ENCODE data around the gene ESRRA.

The ESRRA gene

DNA sequence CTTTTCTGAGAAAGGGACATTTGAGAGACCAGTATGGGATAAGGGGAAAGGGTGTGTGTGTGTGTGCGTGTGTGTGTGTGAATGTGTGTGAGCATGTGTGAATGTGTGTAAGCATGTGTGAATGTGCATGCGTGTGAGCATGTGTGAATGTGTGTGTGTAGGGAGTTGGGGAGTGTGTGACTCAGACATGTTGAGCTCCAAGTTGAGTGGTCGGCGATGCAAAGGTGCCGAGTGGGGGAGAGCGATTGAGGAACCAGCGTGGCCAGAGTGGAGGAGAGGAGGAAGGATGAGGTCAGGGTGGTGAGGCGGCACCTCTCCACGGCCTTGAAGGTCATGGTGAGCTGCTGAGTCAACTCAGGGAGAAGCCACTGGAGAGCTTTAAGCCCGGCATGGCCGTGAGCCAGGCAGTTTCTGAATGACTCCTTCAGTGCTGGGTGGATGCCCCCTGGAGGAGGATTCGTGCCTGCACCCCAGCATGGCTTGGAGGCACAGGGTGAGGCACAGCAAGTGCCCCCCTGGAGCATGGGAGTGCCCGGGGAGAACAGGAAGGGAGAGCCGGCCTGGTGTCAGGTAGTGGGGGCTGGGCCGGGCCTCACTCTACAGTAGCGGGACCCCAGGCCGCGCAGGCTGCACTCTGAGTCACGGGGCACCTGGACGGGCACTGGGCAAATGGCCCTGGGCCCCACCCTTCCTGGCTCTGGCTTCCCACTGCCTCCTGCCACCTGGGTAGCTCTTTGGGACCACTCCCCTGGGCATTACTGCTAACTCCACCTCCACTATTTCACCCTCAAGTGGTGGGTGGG lies 26.4 kb downstream of the ESRRA start:
- peak; percentile 39 for DNase-seq (ENCODE audit: low read depth)

DNA sequence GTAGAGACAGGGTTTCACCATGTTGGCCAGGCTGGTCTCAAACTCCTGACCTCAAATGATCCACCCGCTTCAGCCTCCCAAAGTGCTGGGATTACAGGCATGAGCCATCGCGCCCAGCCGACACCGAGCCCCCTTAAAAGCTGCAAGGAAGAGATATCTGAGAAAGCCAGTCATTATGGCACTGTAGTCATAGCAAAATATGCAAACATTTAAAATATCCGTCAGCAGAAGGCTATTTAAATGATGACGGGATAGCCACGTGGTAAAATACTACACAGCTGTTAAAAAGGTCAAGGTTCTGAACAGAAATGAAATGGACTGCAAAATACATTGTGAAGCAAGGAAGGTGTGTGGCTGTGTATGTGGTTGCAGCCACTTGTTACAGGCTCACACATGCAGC lies 28.2 kb downstream of the ESRRA start:
- DNase-seq (ENCODE audit: low read depth), result no peak

DNA sequence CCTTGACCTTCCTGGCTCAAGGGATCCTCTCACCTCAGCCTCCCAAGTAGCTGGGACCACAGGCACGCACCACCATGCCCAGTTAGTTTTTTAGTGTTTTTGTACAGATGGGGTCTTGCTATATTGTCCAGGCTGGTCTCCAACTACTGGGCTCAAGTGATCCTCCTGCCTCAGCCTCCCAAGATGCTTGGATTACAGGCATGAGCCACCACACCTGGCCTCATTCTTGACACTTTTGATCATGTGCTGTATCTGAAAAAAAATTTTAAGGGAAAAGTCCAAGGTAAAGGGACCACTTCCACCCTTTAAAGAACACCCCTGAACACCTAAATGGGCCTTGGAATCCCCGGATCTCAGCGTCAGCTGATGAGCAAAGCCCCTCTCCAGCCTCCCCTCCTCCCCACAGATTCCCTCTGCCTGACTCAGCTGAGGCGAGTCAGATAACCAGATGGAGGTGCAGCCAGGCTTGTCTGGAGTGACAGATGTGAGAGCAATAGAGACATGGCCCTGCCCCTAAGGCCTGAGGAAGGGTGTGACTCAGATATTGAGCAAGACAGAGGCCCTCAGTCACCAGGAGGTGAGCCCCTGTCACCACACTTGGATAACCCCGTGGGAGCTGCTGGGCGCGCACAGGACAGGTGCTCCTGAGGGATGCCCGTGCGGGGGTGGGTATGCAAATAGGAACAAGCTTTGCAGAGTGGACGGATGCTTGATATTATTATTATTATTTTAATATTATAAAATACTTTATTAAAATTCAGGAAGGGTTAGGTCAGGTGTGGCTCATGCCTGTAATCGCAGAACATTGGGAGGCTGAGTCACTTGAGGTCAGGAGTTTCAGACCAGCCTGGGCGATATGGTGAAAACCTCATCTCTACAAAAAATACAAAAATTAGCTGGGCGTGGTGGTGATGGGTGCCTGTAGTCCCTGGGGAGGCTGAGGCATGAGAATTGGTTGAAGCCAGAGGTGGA lies 29.7 kb downstream of the ESRRA start:
- no peak for DNase-seq (ENCODE audit: low read depth)

DNA sequence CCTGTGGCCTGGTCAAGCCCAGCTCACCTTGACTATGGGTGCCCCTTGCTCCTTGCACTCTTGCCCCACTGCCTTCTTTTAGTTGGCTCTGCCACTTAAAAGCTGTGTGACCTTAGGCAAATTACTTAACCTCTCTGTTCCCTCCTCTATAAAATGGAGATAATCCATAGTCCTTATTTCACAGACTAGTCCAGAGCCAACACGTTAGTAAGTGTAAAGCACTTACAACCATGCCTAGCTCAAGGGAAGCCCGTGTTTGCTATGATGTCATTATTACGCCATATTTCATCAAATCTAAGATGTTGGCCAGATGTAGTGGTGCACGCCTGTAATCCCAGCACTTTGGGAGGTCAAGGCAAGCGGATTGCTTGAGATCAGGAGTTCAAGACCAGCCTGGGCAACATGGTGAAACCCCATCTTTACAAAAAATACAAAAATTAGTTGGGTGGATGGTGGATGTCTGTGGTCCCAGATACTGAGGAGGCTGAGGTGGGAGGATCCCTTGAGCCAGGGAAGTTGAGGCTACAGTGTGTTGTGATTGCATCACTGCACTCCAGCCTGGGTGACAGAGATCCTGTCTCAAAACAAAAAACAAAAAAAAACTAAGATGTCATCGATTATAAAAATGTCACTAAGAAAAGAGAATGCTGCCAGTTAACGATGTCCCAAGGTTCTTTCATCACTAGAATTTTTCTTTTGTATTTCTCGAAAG lies 32.4 kb downstream of the ESRRA start:
- no peak for DNase-seq (ENCODE audit: low read depth)

DNA sequence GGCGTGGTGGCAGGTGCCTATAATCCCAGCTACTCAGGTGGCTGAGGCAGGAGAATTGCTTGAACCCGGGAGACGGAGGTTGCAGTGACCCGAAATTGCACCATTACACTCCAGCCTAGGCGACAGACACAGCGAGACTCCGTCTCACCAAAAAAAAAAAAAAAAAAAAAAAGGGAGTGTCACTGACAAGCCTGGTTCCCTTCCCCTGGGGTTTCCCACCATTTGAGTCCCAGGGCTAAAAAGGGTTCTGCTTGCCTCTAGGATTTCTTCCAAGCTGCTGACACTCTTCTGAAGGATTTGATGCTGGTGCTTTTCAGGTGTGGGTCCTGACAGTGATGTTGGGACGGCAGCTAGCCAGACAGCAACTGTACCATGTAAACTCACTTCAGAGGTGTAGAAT lies 33.4 kb downstream of the ESRRA start:
- DNase-seq (ENCODE audit: low read depth), result no peak

DNA sequence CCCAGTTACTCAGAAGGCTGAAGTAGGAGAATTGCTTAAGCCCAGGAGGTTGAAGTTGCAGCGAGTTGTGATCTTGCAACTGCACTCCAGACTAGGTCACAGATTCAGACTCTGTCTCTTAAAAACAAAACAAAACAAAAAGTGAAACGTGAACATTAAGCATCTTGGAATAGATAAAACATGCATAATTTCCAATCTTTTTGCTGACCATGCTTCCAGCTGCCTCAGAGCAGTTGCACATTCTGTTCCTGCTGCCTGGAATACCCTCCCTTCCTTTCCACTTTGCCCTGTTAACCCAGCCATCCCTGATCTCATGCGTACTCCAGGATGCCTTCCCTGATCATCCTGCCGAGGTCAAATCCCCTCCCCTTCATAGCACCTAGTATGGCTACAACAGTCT lies 34.0 kb downstream of the ESRRA start:
- DNase-seq (ENCODE audit: low read depth), result no peak

DNA sequence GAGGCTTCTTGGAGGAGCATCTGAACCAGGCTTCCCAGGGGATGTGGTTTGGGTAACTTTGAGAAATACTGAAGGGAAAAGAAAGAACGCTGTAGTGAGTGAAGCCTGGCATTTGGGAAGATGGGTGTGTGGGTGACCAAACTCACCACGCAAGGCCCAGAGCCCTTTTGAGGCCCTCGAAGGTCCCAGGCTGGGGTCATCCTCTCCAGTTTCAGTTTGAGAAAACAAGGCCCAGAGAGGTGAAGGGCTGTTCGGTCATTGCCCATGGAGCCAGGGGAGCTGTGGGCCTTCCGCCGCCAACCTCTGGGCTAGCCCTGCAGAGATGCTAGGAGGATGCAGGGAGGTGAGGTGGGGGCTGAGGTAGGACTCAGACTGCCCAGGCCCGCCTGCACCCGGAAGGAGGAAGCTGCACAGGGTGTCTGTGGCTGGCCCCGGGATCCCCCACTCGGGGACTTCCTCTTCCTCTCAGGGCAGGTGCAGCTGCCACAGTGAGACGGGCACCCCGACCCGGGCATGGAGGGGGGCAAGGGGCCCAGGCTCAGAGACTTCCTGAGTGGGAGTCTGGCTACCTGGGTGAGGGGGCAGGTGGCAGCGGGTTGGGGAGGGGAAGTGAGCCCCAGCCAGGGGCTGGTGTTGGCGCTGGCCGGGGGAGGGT lies 34.6 kb downstream of the ESRRA start, which contains the start of gene CCDC88B:
TSS of gene CCDC88B (plus strand) at position 451 of the 655 bp plus-strand sequence. CDS start at position 514, 63 bp downstream.
- peak; percentile 77 for DNase-seq (ENCODE audit: low read depth)

DNA sequence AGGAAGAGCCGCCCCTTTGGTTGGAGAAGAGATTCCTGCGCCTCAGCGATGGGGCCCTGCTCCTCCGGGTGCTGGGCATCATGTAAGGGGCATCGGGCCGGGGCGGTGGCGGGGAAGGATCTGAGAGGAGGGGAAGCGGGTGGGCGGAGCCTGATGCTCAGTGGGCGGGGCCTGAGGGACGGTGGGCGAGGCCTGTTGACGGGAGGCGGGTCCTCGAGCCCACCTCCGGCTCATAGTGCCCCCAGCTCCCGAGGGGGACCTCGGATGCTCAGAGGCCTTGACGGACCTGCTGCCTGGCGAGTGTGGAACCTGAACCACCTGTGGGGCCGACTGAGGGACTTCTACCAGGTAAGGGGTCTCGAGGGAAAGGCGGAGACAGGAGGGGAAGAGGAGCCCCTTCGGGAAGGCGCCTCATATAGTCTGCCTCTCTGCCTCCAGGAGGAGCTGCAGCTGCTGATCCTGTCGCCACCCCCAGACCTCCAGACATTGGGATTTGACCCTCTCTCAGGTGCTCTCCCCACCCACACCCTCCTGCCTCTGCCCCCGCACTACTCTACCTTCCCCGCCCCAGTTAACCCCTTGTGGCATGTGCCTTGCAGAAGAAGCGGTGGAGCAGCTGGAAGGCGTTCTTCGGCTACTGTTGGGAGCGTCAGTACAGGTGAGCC lies 35.5 kb downstream of the ESRRA start:
- DNase-seq (ENCODE audit: low read depth), result peak; percentile 59

DNA sequence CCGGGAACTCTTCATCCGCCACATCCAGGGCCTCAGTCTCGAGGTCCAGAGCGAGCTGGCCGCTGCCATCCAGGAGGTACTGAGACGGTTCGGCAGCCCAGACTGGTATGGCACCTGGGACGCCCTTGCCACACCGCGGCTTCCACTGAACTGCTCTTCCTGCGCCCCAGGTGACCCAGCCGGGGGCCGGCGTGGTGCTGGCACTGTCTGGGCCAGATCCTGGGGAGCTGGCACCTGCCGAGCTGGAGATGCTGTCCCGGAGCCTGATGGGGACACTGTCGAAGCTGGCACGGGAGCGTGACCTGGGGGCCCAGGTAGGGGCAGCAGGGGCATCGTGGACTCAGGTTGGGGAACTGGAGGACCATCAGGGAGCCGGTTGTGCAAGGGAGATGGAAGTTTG lies 36.1 kb downstream of the ESRRA start:
- no peak for DNase-seq (ENCODE audit: low read depth)

DNA sequence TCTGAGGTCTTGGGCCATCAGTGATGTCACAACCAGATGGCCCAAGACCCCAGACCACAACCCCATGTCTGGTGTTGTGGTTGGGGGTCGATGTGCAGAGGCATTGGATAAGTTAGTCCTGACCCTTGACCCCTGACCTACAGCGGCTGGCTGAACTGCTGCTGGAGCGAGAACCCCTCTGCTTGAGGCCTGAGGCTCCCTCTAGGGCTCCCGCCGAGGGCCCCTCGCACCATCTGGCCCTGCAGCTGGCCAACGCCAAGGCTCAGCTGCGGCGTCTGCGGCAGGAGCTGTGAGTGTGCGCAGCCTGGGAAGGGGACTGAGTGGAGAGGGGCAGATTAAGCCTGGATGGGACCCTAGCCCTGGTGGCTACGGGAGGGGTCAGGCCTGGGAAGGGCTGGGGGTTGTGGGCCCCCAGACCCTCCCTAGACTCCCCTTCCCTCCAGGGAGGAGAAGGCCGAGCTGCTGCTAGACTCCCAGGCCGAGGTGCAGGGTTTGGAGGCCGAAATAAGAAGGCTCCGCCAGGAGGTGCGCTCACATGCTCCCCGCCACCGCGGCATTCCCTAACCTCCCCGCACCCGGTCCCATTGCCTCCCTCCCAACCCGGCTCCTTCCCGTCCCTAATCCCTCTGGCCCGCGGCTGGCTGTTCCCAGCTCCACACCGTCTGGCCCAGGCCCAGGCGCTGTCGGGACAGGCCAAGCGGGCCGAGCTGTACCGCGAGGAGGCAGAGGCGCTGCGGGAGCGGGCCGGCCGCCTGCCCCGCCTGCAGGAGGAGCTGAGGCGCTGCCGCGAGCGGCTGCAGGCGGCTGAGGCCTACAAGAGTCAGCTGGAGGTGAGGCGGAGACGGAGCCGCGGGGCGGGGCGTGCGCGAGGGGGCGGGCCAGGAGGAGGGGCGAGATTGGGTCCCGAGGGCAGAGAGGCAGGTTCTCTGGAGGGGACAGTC lies 36.8 kb downstream of the ESRRA start:
- DNase-seq (ENCODE audit: low read depth), result peak; percentile 85

DNA sequence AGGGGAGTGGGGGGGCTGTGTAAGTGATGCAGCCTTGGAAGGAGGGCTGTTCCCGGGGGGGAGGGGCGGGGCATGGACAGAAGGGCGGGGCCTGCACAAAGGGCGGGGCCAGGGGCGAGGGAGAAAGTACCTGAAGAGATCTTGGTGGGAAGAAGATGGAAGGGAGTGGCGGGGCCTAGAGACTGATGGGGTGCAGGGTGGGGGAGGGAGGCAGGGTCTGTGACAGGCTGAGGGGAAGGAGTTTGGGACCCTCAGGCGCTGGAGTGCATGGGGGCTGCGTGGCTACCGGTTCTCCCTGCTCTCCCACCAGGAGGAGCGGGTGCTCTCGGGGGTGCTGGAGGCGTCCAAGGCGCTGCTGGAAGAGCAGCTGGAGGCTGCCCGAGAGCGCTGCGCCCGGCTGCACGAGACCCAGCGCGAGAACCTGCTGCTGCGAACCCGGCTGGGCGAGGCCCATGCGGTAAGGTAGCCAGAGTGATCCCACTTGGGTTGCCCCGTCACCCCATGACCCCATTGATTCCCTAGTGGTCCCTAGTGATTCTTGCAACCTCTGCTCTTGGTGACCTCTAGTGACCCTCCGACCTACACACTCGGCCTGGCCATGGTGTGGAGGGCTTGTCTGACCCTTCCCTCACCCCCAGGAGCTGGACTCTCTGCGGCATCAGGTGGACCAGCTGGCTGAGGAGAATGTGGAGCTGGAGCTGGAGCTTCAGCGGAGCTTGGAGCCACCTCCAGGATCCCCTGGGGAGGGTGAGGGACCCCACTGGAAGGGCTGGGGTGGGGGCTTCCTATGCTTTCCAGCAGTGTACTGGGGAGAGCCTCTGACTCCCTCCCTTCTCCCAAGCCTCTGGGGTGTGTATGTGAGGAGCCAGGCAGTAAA lies 37.8 kb downstream of the ESRRA start:
- no peak for DNase-seq (ENCODE audit: low read depth)

DNA sequence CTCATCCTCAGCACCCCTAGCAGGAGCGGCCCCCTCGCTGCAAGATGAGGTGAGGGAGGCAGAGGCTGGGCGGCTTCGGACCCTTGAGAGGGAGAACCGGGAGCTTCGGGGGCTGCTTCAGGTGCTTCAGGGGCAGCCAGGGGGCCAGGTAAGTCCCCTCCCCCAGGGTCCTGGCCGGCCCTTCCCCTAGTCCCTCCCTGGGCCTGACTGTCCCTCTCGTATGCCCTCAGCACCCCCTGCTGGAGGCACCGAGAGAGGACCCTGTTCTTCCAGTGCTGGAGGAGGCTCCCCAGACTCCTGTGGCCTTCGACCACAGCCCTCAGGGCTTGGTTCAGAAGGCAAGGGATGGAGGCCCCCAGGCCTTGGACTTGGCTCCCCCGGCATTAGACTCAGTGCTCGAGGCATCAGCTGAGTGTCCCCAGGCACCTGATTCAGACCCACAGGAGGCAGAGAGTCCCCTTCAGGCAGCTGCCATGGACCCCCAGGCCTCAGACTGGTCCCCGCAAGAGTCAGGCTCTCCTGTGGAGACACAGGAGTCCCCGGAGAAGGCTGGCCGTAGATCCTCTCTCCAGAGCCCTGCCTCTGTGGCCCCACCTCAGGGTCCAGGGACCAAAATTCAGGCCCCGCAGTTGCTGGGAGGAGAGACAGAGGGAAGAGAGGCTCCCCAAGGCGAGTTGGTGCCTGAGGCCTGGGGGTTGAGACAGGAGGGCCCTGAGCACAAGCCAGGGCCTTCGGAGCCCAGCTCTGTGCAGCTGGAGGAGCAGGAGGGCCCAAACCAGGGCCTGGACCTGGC lies 38.6 kb downstream of the ESRRA start:
- no peak for DNase-seq (ENCODE audit: low read depth)

DNA sequence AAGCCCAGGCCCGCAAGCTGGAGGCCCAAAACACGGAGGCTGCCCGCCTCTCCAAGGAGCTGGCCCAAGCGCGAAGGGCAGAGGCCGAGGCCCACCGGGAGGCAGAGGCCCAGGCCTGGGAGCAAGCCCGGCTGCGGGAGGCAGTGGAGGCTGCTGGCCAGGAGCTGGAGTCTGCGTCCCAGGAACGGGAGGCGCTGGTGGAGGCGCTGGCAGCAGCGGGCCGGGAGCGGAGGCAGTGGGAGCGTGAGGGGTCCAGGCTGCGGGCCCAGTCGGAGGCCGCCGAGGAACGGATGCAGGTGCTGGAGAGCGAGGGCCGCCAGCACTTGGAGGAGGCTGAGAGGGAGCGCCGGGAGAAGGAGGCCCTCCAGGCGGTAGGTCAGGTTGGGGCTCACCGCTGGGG lies 39.5 kb downstream of the ESRRA start:
- no peak for DNase-seq (ENCODE audit: low read depth)

DNA sequence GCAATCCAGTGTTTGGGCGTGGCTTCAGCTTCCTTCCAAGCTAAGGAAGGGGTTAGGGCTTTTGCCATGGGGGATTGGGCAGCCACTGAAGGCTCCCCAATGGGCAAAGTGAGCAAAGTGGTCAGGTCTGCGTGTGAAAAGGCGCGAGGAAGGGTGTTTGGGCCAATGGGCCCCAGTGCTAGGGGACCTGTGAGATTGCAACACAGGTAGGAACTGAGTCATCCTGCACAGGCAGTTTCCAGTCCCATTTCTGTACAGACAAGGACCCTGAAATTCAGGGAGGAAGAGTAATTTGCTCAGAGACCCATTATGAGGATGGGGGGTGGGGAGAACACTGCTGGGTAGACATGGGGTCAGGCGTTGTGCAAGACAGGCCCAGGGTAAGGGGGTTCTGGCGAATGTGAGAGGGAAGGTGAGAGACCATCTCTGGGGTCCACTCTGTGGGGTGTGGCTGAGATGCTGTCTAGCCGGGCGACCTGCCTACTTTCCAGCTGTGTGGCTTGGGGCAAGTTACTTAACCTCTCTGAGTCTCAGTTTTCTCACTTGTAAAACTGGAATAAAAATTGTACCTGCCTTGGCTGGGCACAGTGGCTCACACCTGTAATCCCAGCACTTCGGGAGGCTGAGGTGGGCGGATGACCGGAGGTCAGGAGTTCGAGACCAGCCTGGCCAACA lies 42.0 kb downstream of the ESRRA start:
- no peak for DNase-seq (ENCODE audit: low read depth)

DNA sequence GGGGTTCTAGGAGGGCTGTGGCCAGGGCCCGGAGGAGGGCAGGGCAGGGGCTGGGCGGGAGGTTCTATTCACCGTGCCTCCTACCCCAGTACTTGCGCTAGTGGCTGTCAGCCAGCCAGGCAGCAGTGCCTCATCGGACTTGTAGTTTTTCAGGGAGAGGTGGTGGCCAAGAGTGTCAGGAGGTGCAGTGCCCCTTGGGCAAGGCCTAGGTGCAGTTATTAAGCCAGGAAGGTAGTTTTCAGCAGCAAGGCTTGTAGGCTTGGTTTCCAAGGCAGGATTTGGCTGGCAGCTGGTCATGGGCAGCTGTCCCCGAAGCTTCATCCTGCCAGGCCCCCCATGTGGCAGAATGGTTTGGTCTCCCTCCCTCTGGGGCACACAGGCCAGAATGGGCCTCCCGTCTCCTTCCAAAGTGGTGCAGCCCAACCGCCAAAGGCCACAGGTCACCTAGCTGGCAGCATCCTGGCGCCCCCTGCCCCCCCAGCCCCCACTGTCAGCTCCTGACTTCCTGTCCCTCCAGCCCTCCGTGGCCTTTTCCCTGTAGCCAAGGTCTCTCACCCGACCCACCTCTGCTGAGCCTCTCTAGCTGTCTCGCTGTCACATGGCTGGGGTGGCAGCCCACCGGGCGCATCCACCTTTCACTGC lies 43.2 kb downstream of the ESRRA start:
- no peak for DNase-seq (ENCODE audit: low read depth)

DNA sequence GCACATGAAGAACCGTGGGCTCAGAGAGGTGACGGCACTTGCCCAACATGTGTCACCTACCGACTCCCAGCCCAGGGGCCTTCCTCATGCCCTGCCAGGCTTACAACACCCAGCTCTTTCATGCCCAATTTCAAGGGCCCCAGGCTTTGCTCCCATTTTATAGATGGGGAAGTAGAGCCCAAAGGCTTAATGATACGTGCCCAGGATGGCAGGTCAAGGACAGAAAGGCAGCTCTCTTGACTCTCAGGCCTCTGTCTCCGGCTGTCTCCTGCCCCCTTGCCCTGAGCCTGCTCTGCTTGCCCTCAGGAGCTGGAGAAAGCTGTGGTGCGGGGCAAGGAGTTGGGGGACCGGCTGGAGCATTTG lies 43.7 kb downstream of the ESRRA start:
- no peak for DNase-seq (ENCODE audit: low read depth)

DNA sequence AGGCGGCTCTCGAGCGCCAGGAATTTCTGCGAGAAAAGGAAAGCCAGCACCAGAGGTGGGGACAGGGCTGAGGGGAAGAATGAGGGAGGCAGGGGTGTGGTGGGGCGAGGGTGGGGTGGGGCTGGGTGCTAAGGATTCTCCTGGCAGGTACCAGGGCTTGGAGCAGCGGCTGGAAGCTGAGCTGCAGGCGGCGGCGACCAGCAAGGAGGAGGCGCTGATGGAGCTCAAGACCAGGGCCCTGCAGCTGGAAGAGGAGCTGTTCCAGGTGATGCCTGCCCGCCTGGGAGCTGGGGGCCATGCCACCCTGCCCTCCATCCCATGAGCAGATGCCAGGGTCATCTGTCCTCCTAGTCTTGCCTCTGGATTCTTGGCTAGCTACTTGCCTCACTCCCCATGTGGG lies 44.1 kb downstream of the ESRRA start:
- no peak for DNase-seq (ENCODE audit: low read depth)
